PC-3 (cell line): ENCODE measurements around the gene KANK2.

ENCODE experiments used
- CTCF ChIP-seq: fragments of 300-600 bp; sonication (generic); conservative IDR thresholded peaks from 2 replicates; pipeline ENCODE4 v1.5.1; 2017; ENCODE audit warnings: antibody characterized with exemption, low read depth, mild to moderate bottlenecking, low read length
- EZH2 ChIP-seq: fragments of 300-600 bp; sonication (generic); IDR thresholded peaks from one replicate; pipeline ENCODE4 v1.6.1; 2017; ENCODE audit warnings: antibody characterized with exemption, mild to moderate bottlenecking, low read length; ENCODE audit not compliant: unreplicated experiment
- EZH2phosphoT487 ChIP-seq: fragments of 300-600 bp; sonication (generic); IDR thresholded peaks from 2 replicates; pipeline ENCODE4 v1.6.1; 2018; ENCODE audit warnings: mild to moderate bottlenecking, antibody characterized with exemption, low read length, borderline replicate concordance

GRCh38 chr19:11239377-11240000 lies 42.1 kb upstream of the KANK2 start, which contains the start of gene ANGPTL8:
- no peak for TF ChIP-seq CTCF
- TF ChIP-seq EZH2 = no peak
- TF ChIP-seq EZH2phosphoT487 = no peak
